ENCODE measurements around the gene APBA2. TPM values are rescaled to one million over a fixed set of nuclear protein-coding genes. Genes with fewer than 3 reads are reported as not detected.
"Not testable (repeated sequence)": the region's sequence is repeated elsewhere in the genome, so short reads cannot be mapped to it uniquely, and the experiment has no call there.

The APBA2 gene
- total RNA-seq, 1 experiment from 2014 or later, result 18.4 TPM

GRCh38 chr15:29151484-29151857 lies 265.7 kb downstream of the APBA2 start:
- DNase-seq (ENCODE audit: low read depth), result no peak
- in situ Hi-C loops (cut with HindIII; ENCODE audit: low pct_unique_long_range_greater_than_20kb, low sequenced_read_pairs), result no loop called here

GRCh38 chr15:29156521-29156920 lies 270.7 kb downstream of the APBA2 start:
- in situ Hi-C loops (cut with HindIII; ENCODE audit: low pct_unique_long_range_greater_than_20kb, low sequenced_read_pairs), result no loop called here
- DNase-seq (ENCODE audit: low read depth), result no peak

DNA sequence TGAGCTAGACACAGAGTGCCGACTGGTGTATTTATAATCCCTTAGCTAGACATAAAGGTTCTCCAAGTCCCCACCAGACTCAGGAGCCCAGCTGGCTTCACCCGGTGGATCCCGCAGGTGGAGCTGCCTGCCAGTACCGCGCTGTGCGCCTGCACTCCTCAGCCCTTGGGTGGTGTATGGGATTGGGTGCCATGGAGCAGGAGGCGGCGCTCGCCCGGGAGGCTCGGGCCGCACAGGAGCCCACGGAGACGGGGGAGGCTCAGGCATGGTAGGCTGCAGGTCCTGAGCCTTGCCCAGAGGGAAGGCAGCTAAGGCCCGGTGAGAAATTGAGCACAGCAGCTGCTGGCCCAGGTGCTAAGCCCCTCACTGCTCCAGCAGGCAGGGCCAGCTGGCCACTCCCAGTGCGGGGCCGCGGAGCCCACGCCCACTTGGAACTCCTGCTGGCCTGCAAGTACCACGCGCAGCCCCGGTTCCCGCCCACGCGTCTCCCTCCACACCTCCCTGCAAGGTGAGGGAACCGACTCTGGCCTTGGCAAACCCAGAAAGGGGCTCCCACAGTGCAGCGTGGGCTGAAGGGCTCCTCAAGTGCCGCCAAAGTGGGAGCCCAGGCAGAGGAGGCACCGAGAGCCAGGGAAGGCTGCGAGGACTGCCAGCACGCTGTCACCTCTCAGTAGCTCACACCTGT lies 274.1 kb downstream of the APBA2 start:
- DNase-seq (ENCODE audit: low read depth), result no peak
- in situ Hi-C loops (cut with HindIII; ENCODE audit: low pct_unique_long_range_greater_than_20kb, low sequenced_read_pairs), result no loop called here

- in situ Hi-C loops (cut with HindIII; ENCODE audit: low pct_unique_long_range_greater_than_20kb, low sequenced_read_pairs), result no loop called here
- DNase-seq (ENCODE audit: low read depth), result no peak
These were observed 276.6 kb downstream of the APBA2 start for GRCh38 chr15:29162411-29162810.

- DNase-seq (ENCODE audit: low read depth); in situ Hi-C loops (cut with HindIII; ENCODE audit: low pct_unique_long_range_greater_than_20kb, low sequenced_read_pairs): not testable (repeated sequence)
These were observed 281.3 kb downstream of the APBA2 start for GRCh38 chr15:29167122-29167521.

Other genes with a start within 250 kb of the APBA2 start
- gene GOLGA8M, start 173.6 kb upstream of the APBA2 start, total RNA-seq (2014; rRNA removed; shearing (Covaris generic); ENCODE audit: low replicate concordance), result 0.74 TPM in 1 of 2 replicates, not detected in the other
- not detected in 2 replicates for gene GOLGA6L7, start 37.3 kb upstream of the APBA2 start, total RNA-seq (2014; rRNA removed; shearing (Covaris generic); ENCODE audit: low replicate concordance)

Measured in Caki2 (cell line).